VCaP (cell line): ENCODE data around the gene SLC38A2.

Experiments
- H3K27ac ChIP-seq: fragments of 450-650 bp; 2 replicates; pipeline ENCODE4 v1.5.1; 2017
- CTCF ChIP-seq: fragments of 450-650 bp; conservative IDR thresholded peaks from 2 replicates; pipeline ENCODE4 v1.5.1; 2017; ENCODE audit warnings: mild to moderate bottlenecking, moderate library complexity

SLC38A2 gene

DNA sequence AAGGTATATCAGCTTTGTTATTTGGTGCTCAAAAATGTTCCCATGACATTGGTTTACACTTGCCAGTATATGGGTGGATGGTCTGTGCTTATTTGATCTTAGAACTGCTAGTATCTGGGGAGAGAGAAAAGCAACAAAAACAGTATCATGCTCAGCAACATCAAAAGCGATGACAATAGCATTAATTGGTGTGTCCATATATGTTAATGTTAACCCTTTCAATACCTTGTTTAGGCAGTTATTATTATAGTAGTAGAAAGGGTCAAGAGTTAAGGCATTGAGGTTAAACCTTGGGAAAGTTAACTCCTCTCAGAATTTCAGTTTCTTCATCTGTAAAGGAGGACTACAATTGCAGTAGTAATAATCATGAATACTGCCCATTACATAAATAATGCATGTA, 37.4 kb upstream of the SLC38A2 start:
- no peak for TF ChIP-seq CTCF
- no peak overlapping the region for H3K27ac ChIP-seq

DNA sequence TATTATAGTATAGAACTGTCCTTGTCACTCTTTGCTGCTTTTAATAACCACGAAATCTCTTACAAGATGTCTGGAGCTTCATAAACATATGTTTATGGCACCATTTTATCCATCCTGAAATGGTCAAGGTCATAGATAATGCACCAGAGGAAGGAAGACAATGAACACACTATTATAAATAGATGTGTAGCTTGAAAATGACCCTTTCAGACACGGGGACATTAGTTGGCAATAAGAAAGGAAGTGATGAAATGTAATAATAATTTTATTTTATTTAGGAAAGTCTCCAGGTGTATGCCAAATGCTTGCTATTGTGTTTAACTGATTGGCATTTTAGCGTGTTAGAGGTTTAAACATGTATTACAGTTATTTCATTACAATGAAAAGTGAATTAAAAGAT, 36.8 kb upstream of the SLC38A2 start:
- no peak for TF ChIP-seq CTCF
- H3K27ac ChIP-seq, result no peak overlapping the region

GRCh38 chr12:46408441-46408840, 35.9 kb upstream of the SLC38A2 start:
- no peak overlapping the region for H3K27ac ChIP-seq
- no peak for TF ChIP-seq CTCF

DNA sequence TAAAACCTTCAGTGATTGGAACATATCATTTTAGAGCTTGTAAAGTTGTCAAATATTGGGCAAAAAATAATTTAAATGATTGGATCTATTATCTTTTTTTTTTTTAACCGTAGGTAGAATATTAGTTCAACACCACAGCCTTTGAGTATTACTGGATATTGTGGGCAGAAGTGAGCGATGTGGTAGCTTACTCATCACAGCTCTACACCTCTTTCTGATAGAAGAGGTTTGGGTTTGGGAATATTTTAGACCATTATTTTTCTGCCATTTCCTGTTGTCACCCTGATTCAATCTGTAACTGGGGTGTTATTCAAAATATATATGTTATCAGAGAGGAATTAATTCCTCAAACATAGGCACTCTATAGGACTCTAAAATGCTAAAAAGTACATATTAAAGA, 34.8 kb upstream of the SLC38A2 start:
- no peak overlapping the region for H3K27ac ChIP-seq
- TF ChIP-seq CTCF, result no peak

GRCh38 chr12:46406352-46407027, 33.9 kb upstream of the SLC38A2 start:
- no peak for TF ChIP-seq CTCF
- no peak overlapping the region for H3K27ac ChIP-seq

DNA sequence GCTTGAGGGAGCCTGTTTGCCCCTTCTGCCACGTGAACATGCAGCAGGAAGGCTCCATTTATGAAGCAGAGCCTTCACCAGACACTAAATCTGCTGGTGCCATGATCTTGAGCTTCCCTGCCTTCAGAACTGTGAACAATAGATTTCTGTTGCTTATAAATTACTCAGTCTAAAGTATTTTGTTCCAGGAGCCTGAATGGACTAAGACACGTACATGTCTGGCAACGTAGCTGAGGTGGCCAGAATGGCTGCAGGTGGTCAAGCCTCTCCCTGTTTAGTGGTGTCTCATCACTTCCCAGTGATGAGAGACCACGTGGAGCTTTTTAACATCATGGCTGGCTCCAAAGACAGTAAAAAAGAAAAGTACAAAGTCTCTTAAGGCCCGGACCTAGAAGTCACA, 32.2 kb upstream of the SLC38A2 start:
- no peak overlapping the region for H3K27ac ChIP-seq
- no peak for TF ChIP-seq CTCF

DNA sequence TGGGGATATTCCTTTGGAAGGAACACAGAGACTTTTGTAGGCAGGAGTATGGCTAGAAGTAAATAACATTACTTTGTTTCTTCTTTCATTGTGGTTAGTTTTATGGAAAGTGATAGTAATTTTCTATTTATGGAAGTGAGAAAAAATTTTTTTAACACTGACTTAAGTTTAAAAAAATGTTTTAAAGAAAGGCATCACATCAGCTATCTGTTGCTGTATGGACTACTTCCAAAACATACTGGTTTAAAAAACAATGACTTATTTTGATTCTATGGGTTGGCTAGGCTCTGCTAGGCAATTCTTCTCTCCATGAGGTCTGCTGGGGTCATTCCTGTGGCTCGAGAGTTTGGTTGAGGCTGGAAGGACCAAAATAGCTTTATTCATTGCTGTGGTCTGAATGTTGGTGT, 31.7 kb upstream of the SLC38A2 start:
- no peak overlapping the region for H3K27ac ChIP-seq

More for the DNA sequence above, 31.7 kb upstream of the SLC38A2 start:
- TF ChIP-seq CTCF, result no peak
